ENCODE results near the gene NDUFB7. TPM values are rescaled to one million over a fixed set of nuclear protein-coding genes. Genes with fewer than 3 reads are reported as not detected.

Gene NDUFB7
- polyA plus RNA-seq, 1 of the 3 experiments (the other 2 are of a cell fraction), result 465 TPM

DNA sequence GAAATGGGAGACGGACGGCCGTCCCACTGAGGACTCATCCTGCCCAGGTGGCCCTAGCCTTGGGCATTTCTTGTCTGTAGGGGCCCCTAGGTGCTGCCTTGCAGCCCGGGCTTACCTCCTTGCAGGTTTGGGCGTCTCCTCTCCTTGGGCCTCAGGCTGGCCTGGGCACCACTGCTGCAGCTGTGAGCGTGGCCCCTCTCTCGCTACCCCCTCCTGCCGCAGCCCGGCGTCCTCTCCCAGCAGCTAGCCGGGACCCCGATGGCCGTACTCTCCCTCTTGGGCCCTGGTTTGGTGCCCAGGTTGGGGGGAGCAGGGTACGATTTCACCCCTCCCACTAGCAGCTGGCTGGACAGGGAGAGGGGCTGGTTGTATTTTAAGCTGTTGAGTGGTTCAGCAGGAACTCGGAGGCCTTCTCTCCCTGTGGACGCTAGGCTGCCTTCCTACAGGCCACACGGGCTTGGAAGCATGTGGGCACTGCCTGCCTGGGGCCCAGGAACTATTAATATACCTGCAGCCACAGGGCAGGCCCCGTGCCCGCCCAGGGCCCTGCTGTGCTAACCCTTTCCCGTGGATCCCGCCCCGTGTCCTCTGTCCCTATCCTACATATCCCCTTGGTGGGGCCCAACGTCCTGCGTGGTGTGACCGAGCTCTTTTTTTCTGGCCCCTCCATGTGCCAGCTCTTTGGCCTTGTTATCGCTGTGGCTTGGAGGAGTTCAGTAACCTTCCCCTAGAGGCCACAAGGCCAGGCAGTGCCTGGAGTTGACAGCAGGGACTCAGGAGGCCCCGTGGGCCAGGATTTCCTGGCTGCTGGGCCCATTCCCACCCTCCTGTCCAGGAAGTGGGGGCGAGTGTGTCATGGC lies 11.7 kb downstream of the NDUFB7 start:
- H3K79me2 ChIP-seq (ENCODE audit: insufficient read depth), result peaks cover 6% of the 10 kb centered on the region
- CTCF ChIA-PET, result no interaction called here
- H3K9ac ChIP-seq, result no peak overlapping the region
- DNase-seq, result no peak
- POLR2A ChIA-PET, result no interaction called here
- no peaks in the 10 kb centered on the region for H3K27me3 ChIP-seq (ENCODE audit: insufficient read depth)
- H3K36me3 ChIP-seq (replicated peaks in 1 of 2; ENCODE audit: control insufficient read depth in 1 of 2, insufficient read depth in 2 of 2, low read length in 1 of 2), result peaks cover 0 to 5% of the 10 kb centered on the region in 2 experiments
- TF ChIP-seq SIN3A (IDR thresholded peaks at IDR 0.05; ENCODE audit: borderline replicate concordance, low read depth, low read length) (no peak), SMC3 (IDR thresholded peaks at IDR 0.05; ENCODE audit: low read depth, low read length) (no peak), FOXM1 (IDR thresholded peaks at IDR 0.05; ENCODE audit: low read depth) (no peak), TCF12 (IDR thresholded peaks at IDR 0.05) (no peak), FOSL2 (IDR thresholded peaks at IDR 0.05; ENCODE audit: borderline replicate concordance, low read depth) (no peak), EP300 (IDR thresholded peaks at IDR 0.05; ENCODE audit: borderline replicate concordance in 1 of 2, low read depth in 1 of 2, low read length in 1 of 2) (no peak), RFX5 (IDR thresholded peaks at IDR 0.05; ENCODE audit: low read length) (no peak), FOXJ3 (CRISPR knock-in tag; IDR thresholded peaks at IDR 0.05) (no peak), TAF1 (IDR thresholded peaks at IDR 0.05; ENCODE audit: borderline replicate concordance, low read depth, low read length) (no peak), YY1 (IDR thresholded peaks at IDR 0.05; ENCODE audit: low read depth) (no peak), POLR2AphosphoS5 (IDR thresholded peaks at IDR 0.05; ENCODE audit: low read depth, low read length) (no peak)
- TF ChIP-seq, protein P1, sequence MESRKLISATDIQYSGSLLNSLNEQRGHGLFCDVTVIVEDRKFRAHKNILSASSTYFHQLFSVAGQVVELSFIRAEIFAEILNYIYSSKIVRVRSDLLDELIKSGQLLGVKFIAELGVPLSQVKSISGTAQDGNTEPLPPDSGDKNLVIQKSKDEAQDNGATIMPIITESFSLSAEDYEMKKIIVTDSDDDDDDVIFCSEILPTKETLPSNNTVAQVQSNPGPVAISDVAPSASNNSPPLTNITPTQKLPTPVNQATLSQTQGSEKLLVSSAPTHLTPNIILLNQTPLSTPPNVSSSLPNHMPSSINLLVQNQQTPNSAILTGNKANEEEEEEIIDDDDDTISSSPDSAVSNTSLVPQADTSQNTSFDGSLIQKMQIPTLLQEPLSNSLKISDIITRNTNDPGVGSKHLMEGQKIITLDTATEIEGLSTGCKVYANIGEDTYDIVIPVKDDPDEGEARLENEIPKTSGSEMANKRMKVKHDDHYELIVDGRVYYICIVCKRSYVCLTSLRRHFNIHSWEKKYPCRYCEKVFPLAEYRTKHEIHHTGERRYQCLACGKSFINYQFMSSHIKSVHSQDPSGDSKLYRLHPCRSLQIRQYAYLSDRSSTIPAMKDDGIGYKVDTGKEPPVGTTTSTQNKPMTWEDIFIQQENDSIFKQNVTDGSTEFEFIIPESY (IDR thresholded peaks at IDR 0.05; ENCODE audit: borderline replicate concordance, low read depth), result no peak
- TF ChIP-seq, protein P2, sequence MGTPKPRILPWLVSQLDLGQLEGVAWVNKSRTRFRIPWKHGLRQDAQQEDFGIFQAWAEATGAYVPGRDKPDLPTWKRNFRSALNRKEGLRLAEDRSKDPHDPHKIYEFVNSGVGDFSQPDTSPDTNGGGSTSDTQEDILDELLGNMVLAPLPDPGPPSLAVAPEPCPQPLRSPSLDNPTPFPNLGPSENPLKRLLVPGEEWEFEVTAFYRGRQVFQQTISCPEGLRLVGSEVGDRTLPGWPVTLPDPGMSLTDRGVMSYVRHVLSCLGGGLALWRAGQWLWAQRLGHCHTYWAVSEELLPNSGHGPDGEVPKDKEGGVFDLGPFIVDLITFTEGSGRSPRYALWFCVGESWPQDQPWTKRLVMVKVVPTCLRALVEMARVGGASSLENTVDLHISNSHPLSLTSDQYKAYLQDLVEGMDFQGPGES (IDR thresholded peaks at IDR 0.05; ENCODE audit: low read depth, low read length), result no peak
- TF ChIP-seq, protein P3, sequence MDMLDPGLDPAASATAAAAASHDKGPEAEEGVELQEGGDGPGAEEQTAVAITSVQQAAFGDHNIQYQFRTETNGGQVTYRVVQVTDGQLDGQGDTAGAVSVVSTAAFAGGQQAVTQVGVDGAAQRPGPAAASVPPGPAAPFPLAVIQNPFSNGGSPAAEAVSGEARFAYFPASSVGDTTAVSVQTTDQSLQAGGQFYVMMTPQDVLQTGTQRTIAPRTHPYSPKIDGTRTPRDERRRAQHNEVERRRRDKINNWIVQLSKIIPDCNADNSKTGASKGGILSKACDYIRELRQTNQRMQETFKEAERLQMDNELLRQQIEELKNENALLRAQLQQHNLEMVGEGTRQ (IDR thresholded peaks at IDR 0.05; ENCODE audit: borderline replicate concordance, low read depth, low read length), result no peak
- TF ChIP-seq, protein P4, sequence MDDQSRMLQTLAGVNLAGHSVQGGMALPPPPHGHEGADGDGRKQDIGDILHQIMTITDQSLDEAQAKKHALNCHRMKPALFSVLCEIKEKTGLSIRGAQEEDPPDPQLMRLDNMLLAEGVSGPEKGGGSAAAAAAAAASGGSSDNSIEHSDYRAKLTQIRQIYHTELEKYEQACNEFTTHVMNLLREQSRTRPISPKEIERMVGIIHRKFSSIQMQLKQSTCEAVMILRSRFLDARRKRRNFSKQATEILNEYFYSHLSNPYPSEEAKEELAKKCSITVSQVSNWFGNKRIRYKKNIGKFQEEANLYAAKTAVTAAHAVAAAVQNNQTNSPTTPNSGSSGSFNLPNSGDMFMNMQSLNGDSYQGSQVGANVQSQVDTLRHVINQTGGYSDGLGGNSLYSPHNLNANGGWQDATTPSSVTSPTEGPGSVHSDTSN (IDR thresholded peaks at IDR 0.05), result no peak
- TF ChIP-seq, protein P5, sequence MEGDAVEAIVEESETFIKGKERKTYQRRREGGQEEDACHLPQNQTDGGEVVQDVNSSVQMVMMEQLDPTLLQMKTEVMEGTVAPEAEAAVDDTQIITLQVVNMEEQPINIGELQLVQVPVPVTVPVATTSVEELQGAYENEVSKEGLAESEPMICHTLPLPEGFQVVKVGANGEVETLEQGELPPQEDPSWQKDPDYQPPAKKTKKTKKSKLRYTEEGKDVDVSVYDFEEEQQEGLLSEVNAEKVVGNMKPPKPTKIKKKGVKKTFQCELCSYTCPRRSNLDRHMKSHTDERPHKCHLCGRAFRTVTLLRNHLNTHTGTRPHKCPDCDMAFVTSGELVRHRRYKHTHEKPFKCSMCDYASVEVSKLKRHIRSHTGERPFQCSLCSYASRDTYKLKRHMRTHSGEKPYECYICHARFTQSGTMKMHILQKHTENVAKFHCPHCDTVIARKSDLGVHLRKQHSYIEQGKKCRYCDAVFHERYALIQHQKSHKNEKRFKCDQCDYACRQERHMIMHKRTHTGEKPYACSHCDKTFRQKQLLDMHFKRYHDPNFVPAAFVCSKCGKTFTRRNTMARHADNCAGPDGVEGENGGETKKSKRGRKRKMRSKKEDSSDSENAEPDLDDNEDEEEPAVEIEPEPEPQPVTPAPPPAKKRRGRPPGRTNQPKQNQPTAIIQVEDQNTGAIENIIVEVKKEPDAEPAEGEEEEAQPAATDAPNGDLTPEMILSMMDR (IDR thresholded peaks at IDR 0.05), result no peak
- H3F3A ChIP-seq (replicated peaks; ENCODE audit: insufficient read depth), result no peaks in the 10 kb centered on the region
- H3K9me3 ChIP-seq, result no peaks in the 10 kb centered on the region
- H3K4me3 ChIP-seq (ENCODE audit: low read depth in 2 of 2, low read length in 1 of 2), result no peak overlapping the region
- WGBS (ENCODE audit: low lambda C conversion rate), result 92% methylated on average over 24 of the region's 28 CpGs
- H3K4me2 ChIP-seq, result no peak overlapping the region
- H2AFZ ChIP-seq (ENCODE audit: low read depth), result no peak overlapping the region
- peaks cover 0 to 15% of the 10 kb centered on the region in 2 experiments; a peak in 1 of 4 replicates for H3K4me1 ChIP-seq (ENCODE audit: control insufficient read depth in 1 of 2, insufficient read depth in 2 of 2, low read depth in 1 of 2, low read length in 1 of 2)
- no peaks in the 10 kb centered on the region; the same call in 1 of the 2 replicates for H4K20me1 ChIP-seq (ENCODE audit: insufficient read depth)
- no peaks in the 10 kb centered on the region for H3K9me2 ChIP-seq
- no peak overlapping the region for H3K27ac ChIP-seq (ENCODE audit: low read depth in 2 of 2, low read length in 1 of 2)
